HEK293 (cell line): Measurements from ENCODE around the gene ATP5PB.

ENCODE experiments used
- CTCF ChIA-PET: fragments of 350-600 bp; formaldehyde crosslinking; extraction: SDS; loops from one replicate; lab custom pipeline; 2021; ENCODE audit warnings: antibody characterized with exemption; lab: Yijun Ruan, JAX
- POLR2A ChIA-PET: fragments of 300-600 bp; formaldehyde crosslinking; extraction: SDS; loops from one replicate; lab custom pipeline; 2020; ENCODE audit warnings: antibody characterized with exemption, inconsistent platforms; lab: Yijun Ruan, JAX
- H3K27ac ChIP-seq: fragments of 200-500 bp; sonication (Bioruptor generic); 2 replicates; pipeline ENCODE4 v1.5.1; 2014; ENCODE audit warnings: low read depth, low read length, control low read depth, inconsistent platforms; ENCODE audit errors: extremely low read depth
- H3K36me3 ChIP-seq, 2 experiments: fragments of 200-500 bp in 1 of 2; sonication (Bioruptor generic) in 1 of 2; 1 replicate in 1 of 2; 2 replicates in 1 of 2; pipeline ENCODE4 v1.5.1; 2014 to 2017; ENCODE audit warnings: inconsistent platforms in 2 of 2, low read length in 2 of 2; ENCODE audit not compliant: control insufficient read depth in 2 of 2, insufficient read depth in 1 of 2
- H3K4me1 ChIP-seq: fragments of 200-500 bp; sonication (Bioruptor generic); 2 replicates; pipeline ENCODE4 v1.5.1; 2014; ENCODE audit warnings: mild to moderate bottlenecking, low read length, inconsistent platforms; ENCODE audit not compliant: control insufficient read depth, insufficient read depth
- H3K4me3 ChIP-seq: 2 replicates; pipeline ENCODE4 v1.5.1; 2011; ENCODE audit warnings: low read depth, mild to moderate bottlenecking, control low read depth, low read length, moderate library complexity
- H3K9me3 ChIP-seq: fragments of 200-500 bp; sonication (Bioruptor generic); 2 replicates; pipeline ENCODE4 v1.5.1; 2014; ENCODE audit warnings: low read depth, low read length, inconsistent platforms; ENCODE audit not compliant: control insufficient read depth, insufficient read depth
- BCL6B ChIP-seq: fragments of 450-650 bp; formaldehyde crosslinking; IDR thresholded peaks from 2 replicates; pipeline ENCODE4 v1.5.1; 2017; ENCODE audit warnings: missing biosample characterization, missing genetic modification characterization
- PRDM10 ChIP-seq: fragments of 450-650 bp; formaldehyde crosslinking; IDR thresholded peaks from 2 replicates; pipeline ENCODE4 v1.5.1; 2016; ENCODE audit warnings: missing biosample characterization, missing genetic modification characterization
- ZBTB7A ChIP-seq: fragments of 450-650 bp; formaldehyde crosslinking; IDR thresholded peaks from 2 replicates; pipeline ENCODE4 v1.5.1; 2016; ENCODE audit warnings: low read depth, missing biosample characterization, missing genetic modification characterization
- ZBTB8A ChIP-seq: fragments of 450-650 bp; formaldehyde crosslinking; IDR thresholded peaks from 2 replicates; pipeline ENCODE4 v1.5.1; 2016; ENCODE audit warnings: missing biosample characterization, missing genetic modification characterization
- ZFP69B ChIP-seq: fragments of 450-650 bp; formaldehyde crosslinking; IDR thresholded peaks from 2 replicates; pipeline ENCODE4 v1.5.1; 2016; ENCODE audit warnings: missing biosample characterization, missing genetic modification characterization
- ZNF112 ChIP-seq: fragments of 450-650 bp; formaldehyde crosslinking; IDR thresholded peaks from 2 replicates; pipeline ENCODE4 v1.5.0; 2017; ENCODE audit warnings: missing biosample characterization, missing genetic modification characterization
- ZNF121 ChIP-seq: fragments of 450-650 bp; formaldehyde crosslinking; IDR thresholded peaks from 2 replicates; pipeline ENCODE4 v1.5.1; 2016; ENCODE audit warnings: missing biosample characterization, missing genetic modification characterization
- ZNF18 ChIP-seq: fragments of 450-650 bp; formaldehyde crosslinking; IDR thresholded peaks from 2 replicates; pipeline ENCODE4 v1.5.1; 2016; ENCODE audit warnings: missing biosample characterization, missing genetic modification characterization
- ZNF211 ChIP-seq: fragments of 450-650 bp; formaldehyde crosslinking; IDR thresholded peaks from 2 replicates; pipeline ENCODE4 v1.5.1; 2016; ENCODE audit warnings: low read depth, missing biosample characterization, missing genetic modification characterization
- ZNF239 ChIP-seq: fragments of 450-650 bp; formaldehyde crosslinking; IDR thresholded peaks from 2 replicates; pipeline ENCODE4 v1.5.1; 2016; ENCODE audit warnings: missing biosample characterization, missing genetic modification characterization
- ZNF510 ChIP-seq: fragments of 450-650 bp; formaldehyde crosslinking; IDR thresholded peaks from 2 replicates; pipeline ENCODE4 v1.5.1; 2018; ENCODE audit warnings: mild to moderate bottlenecking, missing genetic modification characterization, missing biosample characterization; ENCODE audit not compliant: insufficient replicate concordance
- ZNF544 ChIP-seq: fragments of 450-650 bp; formaldehyde crosslinking; IDR thresholded peaks from 2 replicates; pipeline ENCODE4 v1.5.0; 2017; ENCODE audit warnings: missing biosample characterization, missing genetic modification characterization
- ZNF624 ChIP-seq: fragments of 450-650 bp; formaldehyde crosslinking; IDR thresholded peaks from 2 replicates; pipeline ENCODE4 v1.5.1; 2017; ENCODE audit warnings: missing biosample characterization, missing genetic modification characterization
- ZNF626 ChIP-seq: fragments of 450-650 bp; sonication (Bioruptor Pico); formaldehyde crosslinking; IDR thresholded peaks from 2 replicates; pipeline ENCODE4 v1.5.1; 2018; ENCODE audit warnings: missing biosample characterization, missing genetic modification characterization, inconsistent platforms
- ZNF677 ChIP-seq: fragments of 450-650 bp; IDR thresholded peaks from 2 replicates; pipeline ENCODE4 v1.5.0; 2018; ENCODE audit warnings: missing biosample characterization, mild to moderate bottlenecking, missing genetic modification characterization, moderate library complexity
- ZNF707 ChIP-seq: fragments of 450-650 bp; formaldehyde crosslinking; IDR thresholded peaks from 2 replicates; pipeline ENCODE4 v1.5.1; 2016; ENCODE audit warnings: missing biosample characterization, missing genetic modification characterization
- ZNF843 ChIP-seq: fragments of 450-650 bp; formaldehyde crosslinking; IDR thresholded peaks from 2 replicates; pipeline ENCODE4 v1.5.1; 2016; ENCODE audit warnings: missing biosample characterization, missing genetic modification characterization
- TF ChIP-seq, protein P1 (sequence below): fragments of 450-650 bp; formaldehyde crosslinking; optimal IDR thresholded peaks from 2 replicates; pipeline ENCODE3; 2016; ENCODE audit warnings: missing biosample characterization, mild to moderate bottlenecking, missing genetic modification characterization

The ATP5PB gene

DNA sequence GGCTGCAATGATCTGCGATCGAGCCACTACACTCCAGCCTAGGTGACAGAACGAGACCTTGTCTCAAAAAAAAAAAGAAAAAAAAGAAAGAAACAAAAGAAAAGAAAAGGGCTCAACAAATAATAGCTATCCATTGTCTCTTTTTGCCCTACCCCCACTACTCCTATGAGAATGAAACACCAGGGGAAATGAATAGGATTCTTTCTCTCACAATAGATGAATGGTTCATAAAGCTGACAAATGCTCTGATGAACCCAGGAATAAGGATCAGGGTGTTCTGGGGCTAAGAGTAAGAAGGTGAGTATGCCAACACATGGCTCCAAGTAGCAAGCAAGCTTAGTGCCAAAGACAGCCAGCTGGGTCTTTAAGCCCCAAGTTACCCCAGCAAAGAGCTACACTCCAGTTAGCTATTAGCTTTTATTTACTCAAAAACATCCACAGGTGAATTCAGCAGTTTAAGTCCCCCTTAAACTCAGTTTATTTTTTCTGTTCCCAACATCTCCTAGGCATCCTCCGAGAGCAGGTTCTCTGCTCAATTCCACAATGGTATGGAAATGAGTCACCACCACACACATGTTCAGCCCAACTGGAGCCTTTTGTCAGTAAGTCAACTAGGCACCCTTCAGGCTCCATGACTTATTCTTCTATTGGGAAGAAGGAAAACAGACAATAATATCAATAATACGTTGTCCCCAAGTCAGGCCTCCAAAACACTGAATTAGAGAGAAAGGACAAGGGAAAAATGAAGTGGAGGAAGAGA is 49.9 kb downstream of the ATP5PB start:
- H3K27ac ChIP-seq: no peak overlapping the region

More for the DNA sequence above, 49.9 kb downstream of the ATP5PB start:
- H3K36me3 ChIP-seq: no peaks in the 10 kb centered on the region
- TF ChIP-seq ZNF239 (no peak), ZNF626 (no peak), ZNF121 (tag by site-specific recombination) (no peak), ZBTB8A (tag by site-specific recombination) (no peak), ZNF510 (tag by site-specific recombination) (no peak), ZBTB7A (tag by site-specific recombination) (no peak), ZNF707 (tag by site-specific recombination) (no peak), BCL6B (tag by site-specific recombination) (no peak), ZNF624 (tag by site-specific recombination) (no peak), ZNF544 (tag by site-specific recombination) (no peak), ZFP69B (tag by site-specific recombination) (no peak), PRDM10 (no peak), ZNF18 (tag by site-specific recombination) (no peak), ZNF677 (tag by site-specific recombination) (no peak), ZNF211 (no peak), ZNF112 (tag by site-specific recombination) (no peak), ZNF843 (tag by site-specific recombination) (no peak)
- TF ChIP-seq, protein P1, sequence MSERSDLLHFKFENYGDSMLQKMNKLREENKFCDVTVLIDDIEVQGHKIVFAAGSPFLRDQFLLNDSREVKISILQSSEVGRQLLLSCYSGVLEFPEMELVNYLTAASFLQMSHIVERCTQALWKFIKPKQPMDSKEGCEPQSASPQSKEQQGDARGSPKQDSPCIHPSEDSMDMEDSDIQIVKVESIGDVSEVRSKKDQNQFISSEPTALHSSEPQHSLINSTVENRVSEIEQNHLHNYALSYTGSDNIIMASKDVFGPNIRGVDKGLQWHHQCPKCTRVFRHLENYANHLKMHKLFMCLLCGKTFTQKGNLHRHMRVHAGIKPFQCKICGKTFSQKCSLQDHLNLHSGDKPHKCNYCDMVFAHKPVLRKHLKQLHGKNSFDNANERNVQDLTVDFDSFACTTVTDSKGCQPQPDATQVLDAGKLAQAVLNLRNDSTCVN (tag by site-specific recombination): no peak
- H3K4me1 ChIP-seq: no peaks in the 10 kb centered on the region
- H3K4me3 ChIP-seq: no peak overlapping the region
- CTCF ChIA-PET: interaction anchor here (0.7 kb wide), 1 partner anchor 17 kb away, joined by 3 read pairs; no protein-coding TSS in a partner anchor
- POLR2A ChIA-PET: interaction anchor here (1.7 kb wide), 1 partner anchor 9 kb away, joined by 6 read pairs; no protein-coding TSS in a partner anchor
- no peaks in the 10 kb centered on the region for H3K9me3 ChIP-seq
